OCI-LY3 (cell line): ENCODE measurements around the gene POP7.

Experiments used
- CTCF ChIP-seq: fragments of 200-600, 300-600 bp; sonication (generic); IDR thresholded peaks from 2 replicates; pipeline ENCODE4 v1.5.1; 2014; ENCODE audit warnings: antibody characterized with exemption, low read length, low read depth
- EZH2phosphoT487 ChIP-seq: fragments of 200-600 bp; shearing (Covaris generic); IDR thresholded peaks from 2 replicates; pipeline ENCODE4 v1.6.1; 2018; ENCODE audit warnings: antibody characterized with exemption, mixed run types, low read depth

- no peak for TF ChIP-seq CTCF
- no peak for TF ChIP-seq EZH2phosphoT487
Measured at GRCh38 chr7:100678291-100678984, 27.5 kb upstream of the POP7 start.
